Mucosa of stomach (tissue), 1 donor: ENCODE measurements around the gene MET.

ENCODE experiments used
- H3K27me3 ChIP-seq: one replicate; pipeline ENCODE4 v1.7.0; 2013; ENCODE audit warnings: mild to moderate bottlenecking, low read length; ENCODE audit not compliant: control insufficient read depth, insufficient read depth
- H3K36me3 ChIP-seq: one replicate; pipeline ENCODE4 v1.7.0; 2013; ENCODE audit warnings: low read length; ENCODE audit not compliant: control insufficient read depth, insufficient read depth
- H3K4me1 ChIP-seq: one replicate; pipeline ENCODE4 v1.7.0; 2013; ENCODE audit warnings: mild to moderate bottlenecking, low read length; ENCODE audit not compliant: control insufficient read depth, insufficient read depth
- H3K4me3 ChIP-seq: one replicate; pipeline ENCODE4 v1.7.0; 2013; ENCODE audit warnings: low read length
- H3K9ac ChIP-seq: one replicate; pipeline ENCODE4 v1.7.0; 2013; ENCODE audit warnings: mild to moderate bottlenecking, low read length, moderate library complexity
- H3K9me3 ChIP-seq: one replicate; pipeline ENCODE4 v1.7.0; 2013; ENCODE audit warnings: mild to moderate bottlenecking, low read length, moderate library complexity; ENCODE audit not compliant: control insufficient read depth
- donor health status: Pancreatic carcinoma.

The MET gene

GRCh38 chr7:116783666-116784318 is 111.8 kb downstream of the MET start:
- H3K9me3 ChIP-seq: no peaks in the 10 kb centered on the region
- H3K36me3 ChIP-seq: no peaks in the 10 kb centered on the region
- H3K27me3 ChIP-seq: no peaks in the 10 kb centered on the region
- H3K4me3 ChIP-seq: no peak overlapping the region
- peaks cover 38% of the 10 kb centered on the region for H3K4me1 ChIP-seq
- no peak overlapping the region for H3K9ac ChIP-seq

- no peaks in the 10 kb centered on the region for H3K9me3 ChIP-seq
- H3K36me3 ChIP-seq: no peaks in the 10 kb centered on the region
- no peak overlapping the region for H3K9ac ChIP-seq
- peaks cover 34% of the 10 kb centered on the region for H3K4me1 ChIP-seq
- no peak overlapping the region for H3K4me3 ChIP-seq
- H3K27me3 ChIP-seq: no peaks in the 10 kb centered on the region
Observed at GRCh38 chr7:116784647-116785046, 112.7 kb downstream of the MET start.

GRCh38 chr7:116785843-116786242 is 113.8 kb downstream of the MET start:
- Histone ChIP-seq H3K9me3 (no peaks in the 10 kb centered on the region), H3K9ac (no peak overlapping the region), H3K27me3 (no peaks in the 10 kb centered on the region), H3K4me3 (no peak overlapping the region), H3K36me3 (no peaks in the 10 kb centered on the region), H3K4me1 (peaks cover 22% of the 10 kb centered on the region)

- Histone ChIP-seq H3K9me3 (no peaks in the 10 kb centered on the region), H3K4me1 (peaks cover 14% of the 10 kb centered on the region), H3K9ac (no peak overlapping the region), H3K27me3 (no peaks in the 10 kb centered on the region), H3K36me3 (no peaks in the 10 kb centered on the region), H3K4me3 (no peak overlapping the region)
Observed at GRCh38 chr7:116786791-116787443, 114.9 kb downstream of the MET start.

- no peaks in the 10 kb centered on the region for H3K9me3 ChIP-seq
- H3K36me3 ChIP-seq: no peaks in the 10 kb centered on the region
- peaks cover 14% of the 10 kb centered on the region for H3K4me1 ChIP-seq
- no peaks in the 10 kb centered on the region for H3K27me3 ChIP-seq
- no peak overlapping the region for H3K9ac ChIP-seq
- H3K4me3 ChIP-seq: no peak overlapping the region
Observed at GRCh38 chr7:116787881-116788280, 115.9 kb downstream of the MET start.

- H3K4me3 ChIP-seq: no peak overlapping the region
- H3K9me3 ChIP-seq: no peaks in the 10 kb centered on the region
- H3K36me3 ChIP-seq: no peaks in the 10 kb centered on the region
- no peak overlapping the region for H3K9ac ChIP-seq
- no peaks in the 10 kb centered on the region for H3K27me3 ChIP-seq
- H3K4me1 ChIP-seq: peaks cover 14% of the 10 kb centered on the region
Observed at GRCh38 chr7:116788572-116789197, 116.7 kb downstream of the MET start.

- H3K36me3 ChIP-seq: no peaks in the 10 kb centered on the region
- H3K4me3 ChIP-seq: no peak overlapping the region
- H3K9me3 ChIP-seq: no peaks in the 10 kb centered on the region
- H3K27me3 ChIP-seq: no peaks in the 10 kb centered on the region
- H3K9ac ChIP-seq: no peak overlapping the region
- peaks cover 19% of the 10 kb centered on the region for H3K4me1 ChIP-seq
Observed at GRCh38 chr7:116790025-116790424, 118.0 kb downstream of the MET start.

GRCh38 chr7:116792813-116793212 is 120.8 kb downstream of the MET start:
- H3K9me3 ChIP-seq: no peaks in the 10 kb centered on the region
- no peak overlapping the region for H3K4me3 ChIP-seq
- H3K9ac ChIP-seq: no peak overlapping the region
- peaks cover 24% of the 10 kb centered on the region for H3K4me1 ChIP-seq
- H3K36me3 ChIP-seq: no peaks in the 10 kb centered on the region
- no peaks in the 10 kb centered on the region for H3K27me3 ChIP-seq

- Histone ChIP-seq H3K4me3 (no peak overlapping the region), H3K27me3 (no peaks in the 10 kb centered on the region), H3K4me1 (peaks cover 23% of the 10 kb centered on the region), H3K9me3 (no peaks in the 10 kb centered on the region), H3K36me3 (no peaks in the 10 kb centered on the region), H3K9ac (no peak overlapping the region)
Observed at GRCh38 chr7:116793795-116794340, 121.9 kb downstream of the MET start.

- Histone ChIP-seq H3K4me1 (peaks cover 20% of the 10 kb centered on the region), H3K36me3 (no peaks in the 10 kb centered on the region), H3K9ac (no peak overlapping the region), H3K27me3 (no peaks in the 10 kb centered on the region), H3K4me3 (no peak overlapping the region), H3K9me3 (no peaks in the 10 kb centered on the region)
Observed at GRCh38 chr7:116796471-116796870, 124.5 kb downstream of the MET start.

GRCh38 chr7:116797612-116798011 is 125.6 kb downstream of the MET start:
- Histone ChIP-seq H3K4me1 (peaks cover 20% of the 10 kb centered on the region), H3K9ac (no peak overlapping the region), H3K27me3 (no peaks in the 10 kb centered on the region), H3K36me3 (no peaks in the 10 kb centered on the region), H3K4me3 (no peak overlapping the region), H3K9me3 (no peaks in the 10 kb centered on the region)

GRCh38 chr7:116798232-116798631 is 126.2 kb downstream of the MET start:
- Histone ChIP-seq H3K36me3 (no peaks in the 10 kb centered on the region), H3K4me3 (no peak overlapping the region), H3K4me1 (peaks cover 20% of the 10 kb centered on the region), H3K27me3 (no peaks in the 10 kb centered on the region), H3K9me3 (no peaks in the 10 kb centered on the region), H3K9ac (no peak overlapping the region)
